ELR (cell line): ENCODE measurements around the gene M1AP.
"Not testable (repeated sequence)": the region's sequence is repeated elsewhere in the genome, so short reads cannot be mapped to it uniquely, and the experiment has no call there.

Experiments
- DNase-seq: peaks from one replicate; pipeline ENCODE4 v3.0.0-alpha.2; 2015; ENCODE audit warnings: low read depth

The M1AP gene

GRCh38 chr2:74566754-74567085 is 81.4 kb downstream of the M1AP start:
- peak; percentile 85 for DNase-seq

GRCh38 chr2:74566076-74566753 is 81.9 kb downstream of the M1AP start:
- no peak for DNase-seq

DNA sequence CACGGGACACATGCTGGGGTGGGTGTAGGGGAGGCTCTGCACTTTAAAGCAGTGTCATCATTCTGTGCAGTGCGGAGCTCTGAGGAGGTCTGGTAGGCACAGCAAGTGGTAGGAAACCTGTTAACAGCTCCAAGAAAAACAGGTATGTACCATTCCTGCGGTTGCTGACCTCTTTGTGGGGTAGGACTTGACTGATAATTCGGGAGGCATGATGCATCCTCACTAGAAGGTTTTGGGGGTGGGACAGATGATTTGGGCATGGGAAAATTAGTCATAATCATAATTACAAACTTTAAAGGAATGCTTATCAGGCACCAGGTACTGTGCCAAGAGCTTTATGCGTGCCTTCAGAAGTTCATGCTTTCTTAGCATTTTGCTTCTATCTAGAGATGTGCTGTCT is 83.9 kb downstream of the M1AP start:
- DNase-seq, result peak; percentile 71

GRCh38 chr2:74562126-74562775 is 85.9 kb downstream of the M1AP start:
- peak; percentile 29 for DNase-seq

- not testable (repeated sequence) for DNase-seq
Measured at GRCh38 chr2:74561022-74561421, 87.1 kb downstream of the M1AP start.

DNA sequence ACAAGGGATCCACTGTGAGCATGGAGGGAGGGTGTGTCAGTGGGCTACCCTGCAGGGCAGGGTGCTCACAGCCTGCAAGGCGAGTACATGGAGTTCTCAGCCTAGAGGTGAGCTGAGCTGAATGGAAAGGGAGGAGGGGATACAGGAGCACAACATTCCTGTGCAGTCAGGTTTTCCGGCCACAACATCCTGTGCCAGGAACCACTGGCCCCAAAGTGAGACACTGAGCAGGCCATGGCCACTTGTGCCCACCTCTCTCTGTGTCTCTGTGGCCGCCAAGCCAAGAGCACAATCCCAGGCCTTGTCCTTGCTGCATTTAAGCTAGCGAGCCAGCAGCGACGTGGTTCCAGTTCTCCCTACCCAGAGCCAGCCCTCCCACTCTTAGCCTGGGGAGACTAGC is 87.5 kb downstream of the M1AP start:
- DNase-seq, result peak; percentile 30

DNA sequence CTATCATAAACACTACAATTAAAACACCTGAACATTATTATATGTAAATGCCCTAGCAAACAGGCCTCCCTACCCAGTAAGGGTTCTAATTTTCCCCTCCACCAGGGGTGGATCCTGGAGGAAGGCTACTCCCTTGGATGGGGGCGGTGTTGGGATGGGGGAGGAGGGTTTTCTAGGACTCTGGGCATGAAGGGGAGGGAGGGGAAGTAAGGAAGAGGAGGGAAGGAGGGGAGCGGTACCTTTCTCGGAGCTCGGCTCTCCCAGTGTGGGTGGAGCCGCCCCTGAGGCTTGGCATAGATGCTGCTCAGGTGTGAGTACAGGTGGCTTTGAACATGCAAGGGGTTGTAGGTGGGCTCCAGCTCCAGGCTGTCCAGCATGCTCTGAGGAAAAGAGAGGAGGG is 88.2 kb downstream of the M1AP start:
- DNase-seq, result no peak

- no peak for DNase-seq
Measured at GRCh38 chr2:74558284-74559230, 89.6 kb downstream of the M1AP start.

GRCh38 chr2:74556831-74557370 is 91.2 kb downstream of the M1AP start:
- no peak for DNase-seq

DNA sequence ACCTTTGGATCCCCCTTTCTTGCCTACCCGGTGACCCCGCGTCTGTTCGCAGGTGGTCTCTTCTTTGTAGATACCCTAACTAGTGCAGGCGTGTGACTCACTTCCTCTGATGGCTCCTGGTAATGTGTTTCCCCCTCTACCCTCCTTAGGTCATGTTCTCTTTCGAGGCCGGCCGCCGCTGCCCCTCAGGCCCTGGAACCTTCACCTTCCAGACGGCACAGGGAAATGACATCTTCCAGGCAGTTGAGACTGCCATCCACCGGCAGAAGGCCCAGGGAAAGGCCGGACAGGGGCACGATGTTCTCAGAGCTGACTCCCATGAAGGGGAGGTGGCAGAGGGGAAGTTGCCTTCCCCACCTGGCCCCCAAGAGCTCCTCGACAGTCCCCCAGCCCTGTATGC is 92.0 kb downstream of the M1AP start:
- no peak for DNase-seq

DNA sequence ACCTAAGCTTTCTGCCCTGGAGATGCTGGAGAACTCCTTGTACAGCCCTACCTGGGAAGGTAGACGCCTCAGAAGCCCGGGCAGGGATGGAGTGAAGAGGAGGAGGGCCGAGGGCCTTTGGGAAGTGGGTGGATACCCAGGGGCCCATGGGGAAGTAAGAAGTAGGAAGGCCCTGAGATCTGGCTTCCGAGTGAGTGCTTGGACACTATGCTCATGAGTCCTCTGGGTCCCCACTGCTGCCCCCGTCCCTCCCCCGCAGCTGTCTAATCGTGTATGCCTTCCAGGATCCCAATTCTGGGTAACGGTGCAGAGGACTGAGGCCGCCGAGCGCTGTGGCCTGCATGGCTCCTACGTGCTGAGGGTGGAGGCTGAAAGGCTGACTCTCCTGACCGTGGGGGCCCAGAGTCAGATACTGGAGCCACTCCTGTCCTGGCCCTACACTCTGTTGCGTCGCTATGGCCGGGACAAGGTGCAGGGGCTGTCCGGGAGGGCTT is 92.5 kb downstream of the M1AP start:
- no peak for DNase-seq

GRCh38 chr2:74554820-74555531 is 93.2 kb downstream of the M1AP start:
- no peak for DNase-seq

GRCh38 chr2:74553892-74554819 is 94.0 kb downstream of the M1AP start, which contains the start of the genes DOK1 and LOXL3:
TSS of gene DOK1 (plus strand) at chr2:74554720. CDS start at chr2:74554755, 35 bp downstream.
TSS of gene LOXL3 (minus strand) at chr2:74553942. CDS start at chr2:74552634, 1,308 bp downstream.
- DNase-seq, result peak; percentile 89

- no peak for DNase-seq
Measured at GRCh38 chr2:74552914-74553811, 95.0 kb downstream of the M1AP start.

DNA sequence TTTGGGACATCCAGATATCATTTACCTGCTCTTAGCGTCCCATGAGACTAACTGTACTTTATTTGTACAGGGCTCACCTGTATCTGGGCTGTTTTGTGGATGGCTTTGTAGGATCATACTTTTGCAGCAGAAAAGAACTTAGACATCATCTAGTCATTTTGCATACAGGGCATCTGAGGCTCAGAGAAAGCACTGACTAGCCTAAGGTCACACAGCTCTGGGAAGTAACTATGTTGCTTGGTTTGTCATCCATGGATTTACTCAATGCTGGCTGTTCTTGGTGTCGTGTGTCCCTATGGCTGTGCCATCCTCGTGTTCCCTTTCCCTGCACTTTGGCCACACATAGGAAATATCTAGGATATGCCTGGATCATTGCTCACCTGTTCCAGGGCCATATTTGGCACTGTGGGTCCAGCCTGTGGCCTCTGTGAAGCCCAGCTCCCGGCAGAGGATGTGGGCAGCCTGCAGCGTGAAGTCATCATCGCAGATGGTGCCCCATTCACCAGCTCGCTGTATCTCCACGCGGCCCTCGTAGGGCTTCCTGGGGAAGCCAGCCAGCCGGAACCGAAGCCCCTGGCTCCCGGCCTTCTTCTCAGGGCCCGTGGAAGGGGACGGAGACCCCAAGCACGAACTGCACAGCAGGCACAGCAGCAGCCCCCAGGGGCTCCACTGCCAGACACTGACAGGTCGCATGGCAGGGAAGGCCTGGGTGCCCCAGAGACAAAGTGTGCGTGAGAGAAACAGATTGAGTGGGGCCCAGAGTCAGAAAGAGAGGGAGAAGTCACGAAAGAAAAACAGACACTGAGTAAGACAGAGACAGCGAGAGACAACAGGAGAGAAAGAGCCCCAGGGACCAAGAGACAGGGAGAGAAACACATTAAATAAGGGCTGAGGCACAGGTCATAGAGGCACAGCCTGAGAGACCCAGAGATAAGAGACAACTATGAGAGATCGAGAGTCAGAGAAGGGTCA is 95.9 kb downstream of the M1AP start:
- no peak for DNase-seq

- DNase-seq, result no peak
Measured at GRCh38 chr2:74551530-74551929, 96.6 kb downstream of the M1AP start.

GRCh38 chr2:74550231-74550630 is 97.9 kb downstream of the M1AP start:
- DNase-seq, result no peak
